Measurements from ENCODE around the gene TTLL9. TPM values are rescaled to one million over a fixed set of nuclear protein-coding genes. Genes with fewer than 3 reads are reported as not detected.

TTLL9 gene
- total RNA-seq, 2 donors from 2014 or later, result not detected

GRCh38 chr20:31951203-31951529 lies 80.7 kb downstream of the TTLL9 start:
- H3K27ac Mint-ChIP-seq, result peak overlapping the region; percentile 96
- DNase-seq (no peak), ATAC-seq (no peak)
- no peaks in the 10 kb centered on the region for H3K9me3 ChIP-seq (ENCODE audit: control insufficient read depth, low read length, poor library complexity, severe bottlenecking)
- H3K4me3 Mint-ChIP-seq, result peak overlapping the region; percentile 99
- H3K36me3 Mint-ChIP-seq (ENCODE audit: low read depth), result peaks cover 12% of the 10 kb centered on the region
- peaks cover 26% of the 10 kb centered on the region for H3K4me1 Mint-ChIP-seq
- H3K27me3 Mint-ChIP-seq, result peaks cover 21% of the 10 kb centered on the region

GRCh38 chr20:31951530-31952453 lies 81.4 kb downstream of the TTLL9 start, which contains the start of gene PDRG1:
PDRG1 (minus strand) TSS chr20:31952046; CDS start chr20:31951961, 85 bp downstream.
- H3K4me3 Mint-ChIP-seq, result peak within 1 kb of the TSS; percentile 99
- H3K4me1 Mint-ChIP-seq, result peaks cover 26% of the 10 kb centered on the region
- peak; percentile 95 to 97 (median 96) for DNase-seq
- peaks cover 27% of the 10 kb centered on the region for H3K27me3 Mint-ChIP-seq
- ATAC-seq, result peak; percentile 99
- H3K9me3 ChIP-seq (ENCODE audit: control insufficient read depth, low read length, poor library complexity, severe bottlenecking), result no peaks in the 10 kb centered on the region
- H3K27ac Mint-ChIP-seq, result peak within 1 kb of the TSS; percentile 96
- peaks cover 12% of the 10 kb centered on the region for H3K36me3 Mint-ChIP-seq (ENCODE audit: low read depth)

GRCh38 chr20:31953556-31954148 lies 83.2 kb downstream of the TTLL9 start:
- H3K4me3 Mint-ChIP-seq, result no peak overlapping the region
- peaks cover 11% of the 10 kb centered on the region for H3K36me3 Mint-ChIP-seq (ENCODE audit: low read depth)
- H3K27ac Mint-ChIP-seq, result no peak overlapping the region
- no peak for ATAC-seq
- peaks cover 32% of the 10 kb centered on the region for H3K27me3 Mint-ChIP-seq
- no peaks in the 10 kb centered on the region for H3K9me3 ChIP-seq (ENCODE audit: control insufficient read depth, low read length, poor library complexity, severe bottlenecking)
- no peak for DNase-seq
- H3K4me1 Mint-ChIP-seq, result peaks cover 26% of the 10 kb centered on the region

GRCh38 chr20:31954500-31954899 lies 84.1 kb downstream of the TTLL9 start:
- H3K27ac Mint-ChIP-seq, result no peak overlapping the region
- ATAC-seq, result no peak

GRCh38 chr20:31956556-31957526 lies 86.4 kb downstream of the TTLL9 start:
- ATAC-seq (no peak), DNase-seq (no peak)
- no peaks in the 10 kb centered on the region for H3K9me3 ChIP-seq (ENCODE audit: control insufficient read depth, low read length, poor library complexity, severe bottlenecking)
- Mint-ChIP-seq H3K36me3 (ENCODE audit: low read depth) (peaks cover 13% of the 10 kb centered on the region), H3K27ac (no peak overlapping the region), H3K27me3 (peaks cover 64% of the 10 kb centered on the region), H3K4me3 (no peak overlapping the region), H3K4me1 (peaks cover 5% of the 10 kb centered on the region)

More at GRCh38 chr20:31954500-31954899, 84.1 kb downstream of the TTLL9 start:
- H3K36me3 Mint-ChIP-seq (ENCODE audit: low read depth), result peaks cover 9% of the 10 kb centered on the region
- H3K27me3 Mint-ChIP-seq, result peaks cover 40% of the 10 kb centered on the region
- no peak overlapping the region for H3K4me3 Mint-ChIP-seq
- H3K9me3 ChIP-seq (ENCODE audit: control insufficient read depth, low read length, poor library complexity, severe bottlenecking), result no peaks in the 10 kb centered on the region
- no peak for DNase-seq
- peaks cover 21% of the 10 kb centered on the region for H3K4me1 Mint-ChIP-seq

- DNase-seq, result no peak
- Mint-ChIP-seq H3K27ac (no peak overlapping the region), H3K36me3 (ENCODE audit: low read depth) (peaks cover 15% of the 10 kb centered on the region)
These were observed 92.3 kb downstream of the TTLL9 start for GRCh38 chr20:31962761-31963160.

GRCh38 chr20:31963889-31964288 lies 93.5 kb downstream of the TTLL9 start:
- no peak for ATAC-seq
- Mint-ChIP-seq H3K36me3 (ENCODE audit: low read depth) (peaks cover 12% of the 10 kb centered on the region), H3K4me1 (peaks cover 2% of the 10 kb centered on the region), H3K27me3 (peaks cover 79% of the 10 kb centered on the region), H3K4me3 (no peak overlapping the region), H3K27ac (no peak overlapping the region)
- DNase-seq, result no peak
- no peaks in the 10 kb centered on the region for H3K9me3 ChIP-seq (ENCODE audit: control insufficient read depth, low read length, poor library complexity, severe bottlenecking)

More at GRCh38 chr20:31962761-31963160, 92.3 kb downstream of the TTLL9 start:
- ATAC-seq, result no peak
- H3K4me1 Mint-ChIP-seq, result no peaks in the 10 kb centered on the region
- H3K9me3 ChIP-seq (ENCODE audit: control insufficient read depth, low read length, poor library complexity, severe bottlenecking), result no peaks in the 10 kb centered on the region
- H3K27me3 Mint-ChIP-seq, result peaks cover 84% of the 10 kb centered on the region
- H3K4me3 Mint-ChIP-seq, result no peak overlapping the region

- Mint-ChIP-seq H3K27me3 (peaks cover 75% of the 10 kb centered on the region), H3K36me3 (ENCODE audit: low read depth) (peaks cover 2% of the 10 kb centered on the region), H3K4me1 (peaks cover 2% of the 10 kb centered on the region), H3K27ac (no peak overlapping the region), H3K4me3 (peak overlapping the region; percentile 10)
- no peaks in the 10 kb centered on the region for H3K9me3 ChIP-seq (ENCODE audit: control insufficient read depth, low read length, poor library complexity, severe bottlenecking)
- DNase-seq (no peak), ATAC-seq (no peak)
These were observed 96.7 kb downstream of the TTLL9 start for GRCh38 chr20:31966991-31967655.

GRCh38 chr20:31967830-31968249 lies 97.4 kb downstream of the TTLL9 start, which contains the start of gene XKR7:
XKR7 (plus strand) TSS chr20:31968151; CDS start chr20:31968176, 25 bp downstream.
- ATAC-seq, result peak; percentile 6
- H3K36me3 Mint-ChIP-seq (ENCODE audit: low read depth), result no peaks in the 10 kb centered on the region

GRCh38 chr20:31968291-31969126 lies 98.1 kb downstream of the TTLL9 start:
- Mint-ChIP-seq H3K27me3 (peaks cover 82% of the 10 kb centered on the region), H3K27ac (no peak overlapping the region)

More at GRCh38 chr20:31967830-31968249, 97.4 kb downstream of the TTLL9 start, which contains the start of gene XKR7:
- no peak for DNase-seq
- Mint-ChIP-seq H3K27ac (no peak within 1 kb of the TSS), H3K4me3 (peak within 1 kb of the TSS; percentile 78), H3K4me1 (peaks cover 2% of the 10 kb centered on the region), H3K27me3 (peaks cover 78% of the 10 kb centered on the region)
- H3K9me3 ChIP-seq (ENCODE audit: control insufficient read depth, low read length, poor library complexity, severe bottlenecking), result no peaks in the 10 kb centered on the region

GRCh38 chr20:31969991-31970390 lies 99.6 kb downstream of the TTLL9 start:
- Mint-ChIP-seq H3K4me1 (peaks cover 2% of the 10 kb centered on the region), H3K27me3 (peaks cover 83% of the 10 kb centered on the region), H3K4me3 (no peak overlapping the region), H3K36me3 (ENCODE audit: low read depth) (peaks cover 2% of the 10 kb centered on the region), H3K27ac (no peak overlapping the region)
- DNase-seq, result no peak
- no peak for ATAC-seq
- H3K9me3 ChIP-seq (ENCODE audit: control insufficient read depth, low read length, poor library complexity, severe bottlenecking), result no peaks in the 10 kb centered on the region

More at GRCh38 chr20:31968291-31969126, 98.1 kb downstream of the TTLL9 start:
- DNase-seq (peak; percentile 74 to 91 (median 78)), ATAC-seq (peak; percentile 98)
- peak overlapping the region; percentile 78 for H3K4me3 Mint-ChIP-seq
- no peaks in the 10 kb centered on the region for H3K9me3 ChIP-seq (ENCODE audit: control insufficient read depth, low read length, poor library complexity, severe bottlenecking)
- H3K36me3 Mint-ChIP-seq (ENCODE audit: low read depth), result peaks cover 2% of the 10 kb centered on the region
- peaks cover 2% of the 10 kb centered on the region for H3K4me1 Mint-ChIP-seq

Measured in T-helper 17 cell (primary cell).